Kidney (tissue), 14 donors: Measurements from ENCODE around the gene FOXP2. TPM values are rescaled to one million over a fixed set of nuclear protein-coding genes. Genes with fewer than 3 reads are reported as not detected.
A peak's percentile ranks its signal among the peaks of the same experiment; 100 is the strongest.

Source experiments
- DNase-seq, 5 donors: peaks; one replicate each; pipeline ENCODE4 v3.0.0-alpha.2; 2013 to 2020
- FAIRE-seq: peaks from 2 replicates; lab custom pipeline; 2012; peaks lifted over from hg19 to GRCh38; lab: Jason Lieb, UNC
- H3K27ac ChIP-seq, 2 donors: one replicate each; pipeline ENCODE4 v1.7.0; 2013; ENCODE audit warnings: low read depth in 2 of 2, low read length in 2 of 2, inconsistent platforms in 1 of 2
- H3K27me3 ChIP-seq: one replicate; pipeline ENCODE4 v1.7.1; 2013; ENCODE audit warnings: low read length, inconsistent platforms; ENCODE audit not compliant: control insufficient read depth, insufficient read depth
- H3K36me3 ChIP-seq, 3 donors: one replicate each; pipeline versions ENCODE4 v1.7.0 to v1.7.1; 2013; ENCODE audit warnings: low read length in 3 of 3, control low read depth in 1 of 3, inconsistent platforms in 1 of 3; ENCODE audit not compliant: insufficient read depth in 3 of 3, control insufficient read depth in 2 of 3
- H3K4me1 ChIP-seq, 3 donors: one replicate each; pipeline versions ENCODE4 v1.7.0 to v1.7.1; 2013; ENCODE audit warnings: low read length in 3 of 3, inconsistent platforms in 1 of 3, low read depth in 1 of 3; ENCODE audit not compliant: control insufficient read depth in 2 of 3, insufficient read depth in 2 of 3
- H3K4me3 ChIP-seq, 3 donors: one replicate each; pipeline versions ENCODE4 v1.7.0 to v1.8.1; 2013; ENCODE audit warnings: low read length in 3 of 3, control low read depth in 1 of 3, inconsistent platforms in 1 of 3
- H3K9ac ChIP-seq, 3 donors: one replicate each; pipeline versions ENCODE4 v1.7.0 to v1.7.1; 2013; ENCODE audit warnings: low read length in 3 of 3, control low read depth in 1 of 3, inconsistent platforms in 1 of 3
- H3K9me3 ChIP-seq, 3 donors: one replicate each; pipeline versions ENCODE4 v1.7.0 to v1.7.1; 2013; ENCODE audit warnings: low read length in 3 of 3, control low read depth in 1 of 3, inconsistent platforms in 1 of 3; ENCODE audit not compliant: control insufficient read depth in 2 of 3, insufficient read depth in 1 of 3
- CTCF ChIP-seq: IDR thresholded peaks from 3 replicates; pipeline ENCODE4 v1.5.1; 2012; ENCODE audit warnings: mild to moderate bottlenecking, moderate library complexity, borderline replicate concordance; ENCODE audit not compliant: insufficient read depth; ENCODE audit errors: extremely low read depth
- intact Hi-C: fragments of 100-400 bp; cut with DNase I; formaldehyde crosslinking; loops from one replicate; pipeline ENCODE4 v1.11.1; 2022
- polyA plus RNA-seq: library from polyadenylated mRNA; stranded (reverse); fragments of 350-450 nt; fragmentation: Illumina TruSeq; extraction: RNeasy Lipid Tissue Mini Kit (QIAGEN cat#74804); gene quantifications from one replicate; pipeline ENCODE4 v1.2.3, GENCODE V29; 2014; ENCODE audit warnings: low read depth, low replicate concordance; ENCODE audit not compliant: insufficient read depth
- total RNA-seq: library from RNA; stranded (reverse); fragmentation: NEBNext Ultra II Directional; extraction: Animal tissue kit (Norgen Biotek cat#: 25700); gene quantifications from one replicate; pipeline ENCODE4 v1.2.1, GENCODE V29; 2021
- donor health status: control.
- donor health status: control.
- donor health status: control.
- donor health status: control.
- donor health status: control.
- donor health status: DM: yes; HTN: yes; CAD: no.
- donor health status: Normal renal cell carcinoma (clear cell type).

Gene FOXP2
- total and polyA plus RNA-seq, 2 donors from 2014 or later: 0.69 to 8.0 TPM

DNA sequence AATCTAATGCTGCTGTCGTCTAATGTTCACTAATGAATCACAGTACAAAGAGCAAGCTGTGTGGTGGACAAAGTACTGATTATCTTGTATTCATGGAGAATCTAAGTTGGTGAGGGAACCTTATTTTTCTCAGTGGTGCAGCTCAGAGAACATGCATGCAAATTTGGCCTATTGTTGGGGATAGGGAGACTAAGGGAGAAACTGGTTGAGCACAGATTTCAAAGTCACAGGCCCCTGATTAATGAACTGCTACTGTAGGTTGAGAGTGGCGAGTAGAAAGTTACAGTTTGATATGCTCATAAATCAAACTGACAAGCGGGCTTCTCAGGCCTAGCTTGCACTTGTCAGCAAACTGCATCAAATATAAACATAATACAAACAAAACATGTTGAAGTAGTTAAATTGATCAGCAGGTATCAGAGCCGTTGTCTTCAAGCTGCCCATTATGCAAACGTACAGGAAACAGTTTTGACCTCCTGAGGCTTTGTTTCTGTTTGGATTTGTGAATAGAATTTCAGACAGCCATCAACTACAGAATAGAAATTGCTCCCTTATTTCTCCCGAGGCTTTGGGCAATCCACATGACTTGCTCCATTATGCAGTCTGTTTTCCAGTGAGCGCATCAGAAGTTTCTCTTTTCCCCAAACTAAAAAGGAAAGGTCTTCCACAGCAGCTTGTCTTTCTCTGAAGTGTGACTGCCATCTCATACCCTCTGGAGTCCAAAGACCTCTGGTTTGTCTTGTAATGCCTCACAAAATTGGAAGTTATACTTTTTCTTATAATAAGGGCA lies 215.8 kb downstream of the FOXP2 start:
- Histone ChIP-seq H3K4me3 (no peak overlapping the region), H3K27ac (no peak overlapping the region), H3K4me1 (no peaks in the 10 kb centered on the region), H3K9ac (no peak overlapping the region), H3K36me3 (no peaks in the 10 kb centered on the region), H3K27me3 (no peaks in the 10 kb centered on the region), H3K9me3 (no peaks in the 10 kb centered on the region)
- DNase-seq (peak in 2 of 5 donors; percentile 26 to 43), FAIRE-seq (no peak)
- TF ChIP-seq CTCF: no peak
- intact Hi-C loops: no loop called here

DNA sequence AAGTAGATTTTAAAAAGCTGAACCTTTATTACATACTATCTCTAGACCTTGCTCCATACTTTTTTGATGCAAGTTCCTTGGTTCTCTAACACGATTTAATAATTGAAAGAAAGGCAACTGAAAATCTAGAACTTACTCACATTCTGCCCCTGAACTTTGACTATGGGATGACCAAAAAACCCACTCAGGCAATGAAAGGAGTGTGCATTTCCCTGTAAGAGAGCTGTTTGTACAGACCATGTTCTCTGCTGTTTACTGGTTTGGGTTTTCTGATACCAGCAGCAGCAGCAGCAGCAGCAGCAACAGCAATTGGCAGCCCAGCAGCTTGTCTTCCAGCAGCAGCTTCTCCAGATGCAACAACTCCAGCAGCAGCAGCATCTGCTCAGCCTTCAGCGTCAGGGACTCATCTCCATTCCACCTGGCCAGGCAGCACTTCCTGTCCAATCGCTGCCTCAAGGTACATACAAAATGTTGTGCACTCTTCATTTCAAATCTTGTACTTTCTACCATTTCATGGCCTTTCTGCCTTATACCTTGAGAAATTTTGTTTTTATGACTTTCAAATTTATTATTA lies 216.7 kb downstream of the FOXP2 start:
- no peak for TF ChIP-seq CTCF
- Histone ChIP-seq H3K4me1 (no peaks in the 10 kb centered on the region), H3K9ac (no peak overlapping the region), H3K27ac (no peak overlapping the region), H3K4me3 (no peak overlapping the region), H3K9me3 (no peaks in the 10 kb centered on the region), H3K27me3 (no peaks in the 10 kb centered on the region), H3K36me3 (no peaks in the 10 kb centered on the region)
- no peak for FAIRE-seq
- intact Hi-C loops: no loop called here
- DNase-seq: no peak

DNA sequence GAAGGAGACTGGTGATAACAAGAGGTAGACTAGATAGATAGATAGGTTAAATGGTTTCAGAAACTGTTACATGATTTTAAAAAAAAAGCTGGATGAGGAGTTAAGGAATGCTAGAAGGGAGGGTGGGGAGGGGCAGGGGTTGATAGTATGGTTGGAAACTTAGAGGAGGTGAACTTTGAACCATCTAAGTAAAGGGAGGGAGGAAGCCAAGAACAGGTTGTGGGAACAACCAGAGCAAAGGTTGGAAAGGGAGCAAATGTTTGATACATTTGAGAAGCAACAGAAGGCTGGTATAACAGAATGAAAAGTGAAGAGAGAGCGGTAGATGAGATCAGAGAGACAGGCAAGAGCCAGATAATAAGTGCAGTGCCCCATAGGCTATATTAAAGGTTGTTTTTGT lies 224.8 kb downstream of the FOXP2 start:
- FAIRE-seq (no peak), DNase-seq (no peak)
- H3K9ac ChIP-seq: no peak overlapping the region
- H3K4me1 ChIP-seq: no peaks in the 10 kb centered on the region
- H3K27me3 ChIP-seq: no peaks in the 10 kb centered on the region
- TF ChIP-seq CTCF: no peak
- H3K27ac ChIP-seq: no peak overlapping the region
- no peaks in the 10 kb centered on the region for H3K36me3 ChIP-seq
- intact Hi-C loops: no loop called here
- H3K9me3 ChIP-seq: no peaks in the 10 kb centered on the region
- H3K4me3 ChIP-seq: no peak overlapping the region
